Measurements from ENCODE around the gene CTRB1.

The CTRB1 gene

DNA sequence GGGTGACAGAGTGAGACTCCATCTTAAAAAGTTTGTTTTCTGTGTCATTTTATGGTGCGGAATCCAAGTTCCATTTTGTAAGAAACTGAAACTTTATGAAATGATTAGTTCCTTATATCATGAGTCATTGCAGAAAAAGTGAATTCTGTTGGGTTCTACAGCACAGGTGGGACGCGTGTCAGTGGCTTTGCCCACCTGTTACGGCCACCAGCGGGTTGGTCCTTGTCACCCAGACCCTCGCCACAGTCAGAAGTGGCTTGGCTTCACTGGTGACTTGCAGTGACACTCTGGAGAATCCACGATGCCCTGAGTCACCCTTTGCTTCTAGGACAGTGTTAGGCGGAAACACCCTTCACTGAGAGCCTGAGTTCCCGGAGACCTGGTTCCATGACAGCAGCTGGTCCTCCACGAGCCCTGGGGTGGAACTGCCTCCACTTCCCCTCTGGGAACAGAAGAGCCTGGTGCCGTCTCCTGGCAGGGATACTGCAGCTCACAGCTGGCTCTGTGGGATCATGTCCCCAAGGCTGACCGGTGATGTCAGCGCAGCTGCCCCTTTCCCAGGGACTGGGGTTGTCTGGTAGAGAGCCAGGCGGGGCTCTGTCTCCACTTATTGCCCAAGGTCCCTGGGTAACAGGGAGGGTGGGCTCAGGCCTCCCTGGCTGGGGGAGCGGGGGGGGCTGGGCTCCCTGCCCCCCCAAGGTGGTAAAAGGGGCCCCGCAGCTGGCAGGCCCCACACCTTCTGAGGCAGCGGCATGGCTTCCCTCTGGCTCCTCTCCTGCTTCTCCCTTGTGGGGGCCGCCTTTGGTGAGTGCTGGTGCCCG, at the start of gene CTRB1:
TSS of gene CTRB1 (plus strand) at position 733 of the 821 bp plus-strand sequence. CDS start at position 753, 20 bp downstream.
- DNase-seq (ENCODE audit: extremely low read depth in 1 of 2, low read depth in 1 of 2): no peak

GRCh38 chr16:75169899-75170405, 48.8 kb upstream of the CTRB1 start:
- no peak for DNase-seq (ENCODE audit: extremely low read depth in 1 of 2, low read depth in 1 of 2)

DNA sequence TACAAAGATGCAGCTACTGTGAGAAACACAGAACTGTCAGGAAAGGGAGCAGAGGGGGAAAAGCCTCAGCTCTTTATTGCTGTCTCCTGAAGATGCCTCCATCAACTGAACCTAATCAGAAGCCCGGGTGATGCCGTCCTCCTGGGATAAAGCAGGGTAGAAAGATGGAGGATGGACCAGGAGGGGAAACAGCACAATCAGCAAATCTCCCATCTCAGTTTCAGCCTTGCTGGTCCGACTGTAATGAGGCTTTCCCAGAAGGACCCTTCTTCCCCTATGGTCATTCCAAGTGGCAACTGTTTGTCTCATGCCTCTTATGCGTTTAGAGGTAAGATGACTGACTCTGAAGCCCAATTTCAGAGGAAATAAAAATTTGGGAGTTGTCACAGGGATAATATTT, 46.2 kb upstream of the CTRB1 start:
- DNase-seq (ENCODE audit: extremely low read depth in 1 of 2, low read depth in 1 of 2): no peak

GRCh38 chr16:75175074-75175473, 43.7 kb upstream of the CTRB1 start:
- no peak for DNase-seq (ENCODE audit: extremely low read depth in 1 of 2, low read depth in 1 of 2)

DNA sequence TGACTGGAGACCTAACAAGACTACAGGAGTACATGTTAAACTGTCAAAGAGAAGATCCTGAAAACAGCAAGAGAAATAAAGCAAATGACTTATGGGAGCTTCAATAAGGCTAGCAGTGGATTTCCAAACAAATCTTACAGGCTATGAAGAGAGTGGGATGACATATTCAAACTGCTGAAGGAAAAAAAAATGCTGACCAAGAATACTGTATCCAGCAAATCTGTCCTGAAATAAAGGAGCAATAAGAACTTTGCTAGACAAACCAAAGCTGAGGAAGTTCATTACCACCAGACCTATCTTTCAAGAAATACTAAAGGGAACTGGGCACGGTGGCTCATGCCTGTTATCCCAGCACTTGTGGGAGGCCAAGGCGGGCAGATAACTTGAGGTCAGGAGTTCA, 41.9 kb upstream of the CTRB1 start:
- no peak for DNase-seq (ENCODE audit: extremely low read depth in 1 of 2, low read depth in 1 of 2)

GRCh38 chr16:75179208-75179607, 39.6 kb upstream of the CTRB1 start:
- no peak for DNase-seq (ENCODE audit: extremely low read depth in 1 of 2, low read depth in 1 of 2)

GRCh38 chr16:75181630-75182029, 37.2 kb upstream of the CTRB1 start:
- DNase-seq (ENCODE audit: extremely low read depth in 1 of 2, low read depth in 1 of 2): no peak

DNA sequence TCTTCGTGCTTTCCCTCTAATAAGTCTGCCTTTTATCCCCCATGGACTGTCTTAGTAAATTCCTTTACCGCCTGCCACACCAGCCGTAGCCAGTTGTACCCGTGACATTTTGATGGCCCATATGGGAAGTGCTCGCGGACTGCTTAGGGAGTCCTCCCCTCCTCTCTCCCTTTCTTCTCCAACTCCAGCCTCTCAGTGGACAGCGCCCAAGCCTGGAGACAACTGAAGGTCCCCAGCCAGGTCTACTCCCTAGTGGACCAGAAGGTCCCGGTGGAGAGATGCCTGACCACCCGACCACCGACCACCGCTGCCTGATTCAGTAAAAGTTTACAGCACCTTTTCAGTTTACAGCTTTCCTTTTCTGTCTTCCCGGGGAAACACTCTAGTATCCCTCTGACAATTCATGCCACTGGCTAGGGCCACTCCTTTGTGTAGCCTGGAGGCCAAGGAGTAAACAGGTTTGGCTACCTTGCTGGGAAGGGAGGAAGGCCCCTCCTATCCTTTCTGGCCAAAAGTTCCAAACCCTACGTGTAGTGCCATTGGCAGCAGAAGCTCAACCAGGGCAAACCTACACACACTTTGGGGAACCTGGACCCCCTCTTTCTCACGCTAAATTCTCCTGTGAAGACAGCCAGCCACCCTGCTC, 29.8 kb upstream of the CTRB1 start:
- DNase-seq (ENCODE audit: extremely low read depth in 1 of 2, low read depth in 1 of 2): no peak

- DNase-seq (ENCODE audit: extremely low read depth in 1 of 2, low read depth in 1 of 2): no peak
Observed at GRCh38 chr16:75189638-75190245, 29.0 kb upstream of the CTRB1 start.

DNA sequence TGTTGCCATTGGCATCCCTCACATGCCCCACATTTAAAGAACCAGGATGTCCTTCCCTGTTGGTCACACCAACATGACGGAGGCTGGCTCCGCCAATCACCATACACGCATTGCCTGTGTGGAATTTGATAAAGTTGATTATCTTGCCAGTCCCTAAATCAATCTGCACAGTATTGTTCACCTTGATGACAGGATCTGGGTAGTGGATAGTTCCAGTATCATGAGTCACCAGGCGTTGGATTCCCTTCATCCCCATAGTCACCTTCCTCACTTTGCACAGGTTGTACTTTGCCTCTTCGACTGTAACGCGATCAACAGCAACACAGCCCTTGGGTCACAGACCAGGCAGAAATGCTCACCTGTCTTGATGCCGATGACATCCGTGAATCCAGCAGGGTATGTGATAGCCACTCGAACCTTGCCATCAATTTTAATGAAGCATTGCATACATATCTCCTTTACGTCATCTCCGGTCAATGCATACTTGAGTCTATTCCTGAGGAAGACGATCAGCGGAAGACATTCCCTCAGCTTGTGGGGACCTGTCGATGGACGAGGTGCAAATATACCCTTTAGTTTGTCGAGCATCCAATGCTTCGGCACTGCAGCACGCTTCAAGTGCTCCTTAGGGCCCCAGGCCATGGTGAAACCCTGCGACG, 26.1 kb upstream of the CTRB1 start:
- DNase-seq (ENCODE audit: extremely low read depth in 1 of 2, low read depth in 1 of 2): no peak

DNA sequence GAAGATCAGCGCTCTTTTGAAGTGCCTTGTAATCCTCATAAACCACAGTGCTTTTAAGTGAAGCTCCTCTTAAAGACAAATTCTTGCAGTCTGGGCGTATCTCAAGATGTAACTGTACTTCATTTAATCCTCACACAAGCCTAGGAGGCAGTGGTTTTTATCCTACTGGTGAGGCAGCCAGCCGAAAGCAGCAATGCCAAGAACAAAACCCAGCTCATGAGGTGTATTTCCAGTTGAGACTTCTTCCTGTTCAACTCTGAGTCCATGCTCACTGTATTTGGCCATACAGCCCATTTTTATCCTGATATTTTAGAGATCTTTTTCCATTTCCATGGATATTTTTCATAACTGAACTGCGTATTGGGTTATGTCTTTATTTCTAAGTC, 25.5 kb upstream of the CTRB1 start:
- no peak for DNase-seq (ENCODE audit: extremely low read depth in 1 of 2, low read depth in 1 of 2)

DNA sequence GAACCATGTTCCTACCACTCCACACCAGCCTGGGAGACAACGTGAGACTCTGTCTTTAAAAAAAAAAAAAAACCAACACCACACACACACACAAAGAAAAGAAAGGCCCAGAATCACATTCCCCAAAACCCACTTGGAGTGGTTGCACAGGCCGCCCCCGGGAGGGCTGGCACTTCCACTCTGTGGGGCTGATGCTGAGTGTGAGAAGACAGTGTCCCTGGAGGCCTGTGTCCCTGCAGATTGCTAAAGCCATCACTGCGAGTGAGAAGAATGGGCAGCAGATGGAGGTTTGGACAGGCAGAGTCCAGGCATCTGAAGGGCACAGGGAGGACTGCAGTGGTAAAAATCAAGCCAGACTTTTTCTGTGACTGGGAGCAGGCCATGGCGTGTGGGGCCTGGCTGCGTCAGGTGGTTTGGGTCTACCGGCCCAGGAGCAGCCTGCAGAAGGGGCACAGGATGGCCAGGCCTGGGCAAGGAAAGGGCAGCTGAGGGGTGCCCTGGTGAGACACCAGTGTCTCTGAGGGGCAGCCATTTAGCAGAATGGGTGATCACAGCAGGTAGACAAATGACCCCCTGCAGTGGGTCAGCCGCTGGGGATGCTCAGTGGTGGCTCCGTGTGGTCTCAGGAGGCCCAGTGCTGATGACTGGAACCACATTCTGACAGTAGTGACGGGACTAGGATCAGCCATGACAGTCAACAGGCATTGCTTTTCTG, 24.9 kb upstream of the CTRB1 start:
- DNase-seq (ENCODE audit: extremely low read depth in 1 of 2, low read depth in 1 of 2): no peak

- no peak for DNase-seq (ENCODE audit: extremely low read depth in 1 of 2, low read depth in 1 of 2)
Observed at GRCh38 chr16:75195811-75196790, 22.7 kb upstream of the CTRB1 start.

DNA sequence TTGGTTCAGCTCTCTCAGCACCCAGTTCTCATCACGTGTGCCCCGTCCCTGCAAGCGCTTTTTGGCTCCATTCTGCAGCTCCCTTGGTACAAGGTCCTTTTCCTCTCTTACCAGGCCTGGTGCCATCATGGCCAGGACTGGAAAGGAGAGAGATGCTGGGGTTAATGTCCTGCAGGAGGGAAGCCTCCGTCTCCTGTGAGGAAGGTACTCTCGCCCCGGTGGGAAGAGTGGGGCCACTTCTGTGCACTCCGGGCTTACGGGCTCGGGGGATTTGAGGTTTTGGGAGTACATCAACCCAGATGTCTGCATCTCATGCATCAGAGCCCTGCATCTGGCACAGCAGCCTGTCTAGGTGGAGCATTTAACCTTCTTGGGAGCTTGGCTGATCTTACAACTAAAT, 22.0 kb upstream of the CTRB1 start:
- no peak for DNase-seq (ENCODE audit: extremely low read depth in 1 of 2, low read depth in 1 of 2)

GRCh38 chr16:75197522-75198134, 21.2 kb upstream of the CTRB1 start:
- DNase-seq (ENCODE audit: extremely low read depth in 1 of 2, low read depth in 1 of 2): no peak

DNA sequence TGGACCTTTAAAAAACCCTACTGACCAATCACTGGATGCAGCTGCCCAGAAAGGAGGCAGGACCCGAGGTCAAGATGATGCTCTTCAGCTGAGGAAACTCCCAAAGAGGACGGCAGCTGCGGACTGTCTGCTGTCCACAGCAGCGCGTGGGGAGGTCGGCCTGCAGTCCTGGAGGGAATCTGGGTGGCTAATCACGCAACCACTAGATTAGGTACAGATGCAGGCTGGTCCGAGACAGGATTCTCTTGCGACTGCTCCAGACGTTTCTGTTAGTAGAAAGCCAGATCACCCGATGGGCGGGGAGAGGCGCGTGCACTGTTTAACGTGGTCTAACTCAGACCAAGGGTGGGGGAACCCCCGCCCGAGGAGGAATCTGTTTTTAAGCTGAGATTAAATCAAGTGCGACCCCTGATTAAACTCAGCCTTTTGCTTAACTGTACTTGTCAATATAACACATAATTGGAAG, 20.6 kb upstream of the CTRB1 start:
- DNase-seq (ENCODE audit: extremely low read depth in 1 of 2, low read depth in 1 of 2): no peak

GRCh38 chr16:75202069-75202590, 16.7 kb upstream of the CTRB1 start:
- DNase-seq (ENCODE audit: extremely low read depth in 1 of 2, low read depth in 1 of 2): no peak

DNA sequence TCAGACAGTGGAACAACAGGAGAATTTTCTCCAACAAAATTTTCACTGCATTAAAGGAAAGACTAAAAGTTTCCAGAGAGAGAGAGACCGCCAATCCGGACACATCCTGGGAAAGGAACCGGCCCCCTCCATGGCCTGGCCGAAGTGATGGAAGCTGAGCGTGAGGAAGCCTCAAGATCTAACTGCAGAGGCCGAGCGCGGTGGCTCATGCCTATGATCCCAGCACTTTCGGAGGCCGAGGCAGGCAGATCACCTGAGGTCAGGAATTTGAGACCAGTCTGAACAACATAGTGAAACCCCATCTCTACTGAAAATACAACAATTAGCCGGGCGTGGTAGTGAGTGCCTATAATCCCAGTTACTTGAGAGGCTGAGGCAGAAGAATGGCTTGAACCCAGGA, 15.7 kb upstream of the CTRB1 start:
- no peak for DNase-seq (ENCODE audit: extremely low read depth in 1 of 2, low read depth in 1 of 2)

All from stimulated activated CD8-positive, alpha-beta memory T cell treated with anti-CD3 and anti-CD28 coated beads, Interleukin-7, amount 100 ng/mL, for 48 hours (primary cell).